OCI-LY1 (cell line): ENCODE data around the gene SYCE3.

Experiments
- CTCF ChIP-seq: fragments of 200-600 bp; sonication (generic), shearing (Covaris generic); IDR thresholded peaks from 2 replicates; pipeline ENCODE4 v1.5.1; 2017; ENCODE audit warnings: mild to moderate bottlenecking, antibody characterized with exemption, low read length, moderate library complexity, mixed read lengths
- EZH2 ChIP-seq: fragments of 200-600 bp; sonication (generic), shearing (Covaris generic); IDR thresholded peaks from 2 replicates; pipeline ENCODE4 v1.8.0; 2017; ENCODE audit warnings: borderline replicate concordance, mixed run types, mild to moderate bottlenecking, antibody characterized with exemption, low read length, moderate library complexity, mixed read lengths

- TF ChIP-seq CTCF (no peak), EZH2 (no peak)
These were observed 10.2 kb upstream of the SYCE3 start for GRCh38 chr22:50572965-50573364.
